Bronchial epithelial cell (primary cell): ENCODE data around the gene ZNF618. TPM values are rescaled to one million over a fixed set of nuclear protein-coding genes. Genes with fewer than 3 reads are reported as not detected.
A peak's percentile ranks its signal among the peaks of the same experiment; 100 is the strongest.

Source experiments
- DNase-seq: peaks from one replicate; pipeline ENCODE4 v3.0.0-alpha.2; 2010; ENCODE audit warnings: low read depth
- FAIRE-seq: peaks from 2 replicates; lab custom pipeline; 2011; peaks lifted over from hg19 to GRCh38; lab: Jason Lieb, UNC
- H3K27me3 ChIP-seq: 2 replicates; pipeline ENCODE4 v1.5.1; 2011; ENCODE audit warnings: low read length; ENCODE audit not compliant: control insufficient read depth, insufficient read depth
- H3K36me3 ChIP-seq: 2 replicates; pipeline ENCODE4 v1.5.1; 2011; ENCODE audit warnings: low read length; ENCODE audit not compliant: control insufficient read depth, insufficient read depth
- H3K4me3 ChIP-seq: 2 replicates; pipeline ENCODE4 v1.5.1; 2011; ENCODE audit warnings: mild to moderate bottlenecking, low read depth, low read length, control low read depth
- CTCF ChIP-seq: IDR thresholded peaks from 2 replicates; pipeline ENCODE4 v1.5.1; 2011; ENCODE audit warnings: mild to moderate bottlenecking, moderate library complexity, low read length, control low read depth, inconsistent platforms; ENCODE audit not compliant: insufficient read depth, severe bottlenecking
- total RNA-seq: library from RNA; depleted of rRNA; stranded (reverse); fragments of >200 nt; gene quantifications from 2 replicates; pipeline ENCODE4 v1.2.1, GENCODE V29; 2014

The ZNF618 gene
- total RNA-seq, 1 donor from 2014 or later: 1.6 TPM

DNA sequence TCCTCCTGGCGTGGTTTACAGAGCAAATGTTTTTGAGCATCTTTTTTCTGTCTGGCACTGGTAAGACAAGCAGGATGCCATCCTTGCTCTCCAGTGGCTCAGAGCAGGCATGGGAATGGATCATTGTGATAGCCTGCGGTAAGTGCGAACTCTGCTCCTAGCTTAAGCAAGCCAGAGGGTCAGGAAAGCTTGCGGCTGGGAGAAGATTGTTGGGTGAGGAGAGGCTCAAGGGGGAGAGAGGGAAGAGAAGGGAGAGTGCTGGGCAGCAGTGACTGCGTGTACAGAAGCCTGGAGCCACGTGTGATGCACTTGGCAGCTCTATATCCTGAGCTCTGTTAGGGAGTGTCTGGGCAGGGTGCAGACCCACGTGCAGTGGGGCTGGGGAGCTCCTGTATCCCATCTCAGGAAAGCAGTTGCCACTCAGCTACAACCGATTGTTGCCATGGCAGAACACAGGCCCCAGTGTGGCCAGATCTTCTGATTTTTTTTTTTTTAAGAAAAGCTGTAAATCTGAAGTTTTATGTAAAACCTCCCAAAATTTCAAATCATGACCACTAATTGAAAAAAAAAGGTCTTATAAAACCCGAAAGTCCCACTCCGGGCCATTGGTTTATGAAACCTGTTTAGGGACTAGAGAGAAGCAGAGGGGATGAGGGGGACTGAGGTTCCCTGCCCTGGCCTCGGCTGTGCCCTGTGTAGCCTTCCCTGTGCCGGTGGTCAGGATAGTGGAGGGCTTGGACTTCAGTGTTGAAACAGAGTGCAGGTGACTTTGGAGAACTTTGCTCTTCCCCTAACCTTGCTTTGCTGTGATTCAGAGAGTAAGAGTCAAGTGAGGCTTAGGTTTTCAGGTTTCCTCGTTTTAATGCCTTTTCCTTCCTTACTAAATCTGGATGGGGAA lies 67.3 kb downstream of the ZNF618 start:
- no peaks in the 10 kb centered on the region for H3K27me3 ChIP-seq
- FAIRE-seq: no peak
- DNase-seq: no peak
- H3K36me3 ChIP-seq: no peaks in the 10 kb centered on the region
- no peak overlapping the region for H3K4me3 ChIP-seq
- TF ChIP-seq CTCF: no peak

GRCh38 chr9:113945784-113946183 lies 69.7 kb downstream of the ZNF618 start:
- no peaks in the 10 kb centered on the region for H3K27me3 ChIP-seq
- FAIRE-seq (no peak), DNase-seq (no peak)
- no peaks in the 10 kb centered on the region for H3K36me3 ChIP-seq
- no peak overlapping the region for H3K4me3 ChIP-seq
- no peak for TF ChIP-seq CTCF

DNA sequence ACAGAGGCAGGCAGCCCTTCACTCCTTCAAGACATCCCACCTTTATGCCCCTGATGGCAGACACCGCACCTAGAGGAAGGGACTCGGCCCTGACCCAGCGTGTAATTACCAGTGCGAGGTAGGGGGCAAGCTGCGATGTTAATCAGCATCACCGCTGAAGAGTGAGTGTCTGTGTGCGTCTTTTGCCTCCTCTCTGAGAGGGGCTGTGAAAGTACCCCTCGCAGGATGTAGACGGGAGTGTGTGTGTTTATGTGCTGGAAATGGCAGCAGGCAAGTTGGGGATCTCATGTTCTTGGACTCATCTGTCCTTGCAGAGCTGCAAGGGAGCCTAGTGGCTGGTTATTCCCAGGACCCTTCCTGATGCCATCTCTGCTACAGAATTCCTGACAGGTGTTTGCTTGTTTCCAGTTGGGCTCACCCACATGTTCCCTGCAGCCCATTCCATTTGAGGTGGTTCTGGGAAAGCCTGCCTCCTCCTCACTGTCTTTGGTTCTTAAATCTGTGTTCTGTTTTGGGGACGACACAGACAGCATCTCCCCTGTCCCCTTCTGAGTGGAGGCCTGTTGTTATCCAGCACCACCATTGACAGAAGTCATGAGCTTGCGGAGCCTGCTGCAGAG lies 70.5 kb downstream of the ZNF618 start:
- no peaks in the 10 kb centered on the region for H3K27me3 ChIP-seq
- peak; percentile 28 for FAIRE-seq
- no peak for DNase-seq

DNA sequence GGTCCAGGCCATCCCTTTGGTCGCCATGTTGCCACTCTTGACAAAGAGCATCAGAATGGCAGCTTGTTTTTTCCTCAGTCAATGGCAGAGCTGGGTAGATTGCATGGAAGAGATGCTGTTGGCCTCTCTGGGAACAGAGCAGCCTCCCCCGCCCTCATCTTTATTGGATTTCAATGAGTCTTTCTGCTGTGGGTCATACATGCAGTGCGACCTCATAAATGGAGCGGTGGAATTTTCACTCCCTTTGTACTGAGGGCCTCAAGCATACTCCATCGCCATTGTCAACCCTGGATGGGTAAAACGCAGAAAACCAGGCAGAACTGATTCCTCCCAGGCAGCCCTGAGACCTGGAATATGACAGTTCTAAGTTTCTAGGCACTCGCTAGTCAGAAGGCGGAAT lies 71.8 kb downstream of the ZNF618 start:
- no peak for FAIRE-seq
- Histone ChIP-seq H3K36me3 (no peaks in the 10 kb centered on the region), H3K4me3 (no peak overlapping the region), H3K27me3 (no peaks in the 10 kb centered on the region)
- TF ChIP-seq CTCF: no peak
- DNase-seq: no peak

More for the DNA sequence above, 70.5 kb downstream of the ZNF618 start:
- Histone ChIP-seq H3K4me3 (no peak overlapping the region), H3K36me3 (no peaks in the 10 kb centered on the region)
- no peak for TF ChIP-seq CTCF

DNA sequence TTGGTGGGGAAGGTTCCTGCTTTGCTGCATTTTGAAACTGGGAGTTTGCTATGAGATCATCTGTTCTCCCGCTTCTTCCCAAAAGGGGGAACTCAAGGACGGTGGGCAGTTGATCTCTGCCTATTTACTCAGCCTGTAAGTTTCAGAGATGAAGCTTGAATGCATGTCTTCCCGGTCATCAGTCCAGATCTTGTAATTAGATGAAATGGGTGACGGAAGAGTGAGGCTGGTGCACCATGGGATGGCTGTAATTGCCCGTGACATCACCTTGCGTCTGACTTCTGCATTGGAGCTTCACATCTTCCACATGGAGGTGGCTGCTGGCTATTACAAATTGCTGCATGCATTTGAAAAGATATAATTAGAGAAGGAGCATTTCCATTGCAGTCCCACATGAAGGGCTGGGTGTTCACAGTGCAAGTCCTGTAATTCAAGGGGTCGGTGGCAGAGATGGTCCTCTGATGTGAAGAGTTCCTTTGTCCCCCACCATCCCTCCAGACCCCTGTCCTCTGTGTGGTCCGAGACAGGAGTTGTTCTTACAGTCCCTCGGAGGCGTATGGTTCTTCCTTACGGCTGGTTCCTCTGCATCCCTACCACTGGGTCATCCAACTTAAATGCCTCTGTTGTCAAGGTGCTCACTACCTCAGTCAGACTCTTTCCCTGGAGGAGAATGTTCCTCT lies 72.9 kb downstream of the ZNF618 start:
- DNase-seq (no peak), FAIRE-seq (no peak)
- H3K27me3 ChIP-seq: no peaks in the 10 kb centered on the region

More for the DNA sequence above, 72.9 kb downstream of the ZNF618 start:
- H3K36me3 ChIP-seq: no peaks in the 10 kb centered on the region
- no peak overlapping the region for H3K4me3 ChIP-seq
- no peak for TF ChIP-seq CTCF
